H9 (cell line): Measurements from ENCODE around the gene LIN28B. TPM values are rescaled to one million over a fixed set of nuclear protein-coding genes. Genes with fewer than 3 reads are reported as not detected.
A peak's percentile ranks its signal among the peaks of the same experiment; 100 is the strongest.

Experiments used
- DNase-seq: peaks from one replicate; pipeline ENCODE4 v3.0.0-alpha.2; 2017
- H2AFZ ChIP-seq: one replicate; pipeline ENCODE4 v1.6.1; 2013; ENCODE audit warnings: mild to moderate bottlenecking, low read length, control low read depth, moderate library complexity
- H2AK5ac ChIP-seq: 2 replicates; pipeline ENCODE4 v1.6.1; 2013; ENCODE audit warnings: low read length, control low read depth, mixed read lengths; ENCODE audit not compliant: insufficient read length
- H2BK120ac ChIP-seq: one replicate; pipeline ENCODE4 v1.6.1; 2013; ENCODE audit warnings: low read depth, mild to moderate bottlenecking, low read length, control low read depth, inconsistent platforms; ENCODE audit not compliant: poor library complexity, severe bottlenecking
- H2BK12ac ChIP-seq: 2 replicates; pipeline ENCODE4 v1.6.1; 2013; ENCODE audit warnings: low read length, control low read depth, mixed read lengths, low read depth; ENCODE audit not compliant: insufficient read length
- H2BK15ac ChIP-seq: 2 replicates; pipeline ENCODE4 v1.6.1; 2013; ENCODE audit warnings: low read depth, low read length, control low read depth
- H2BK20ac ChIP-seq: one replicate; pipeline ENCODE4 v1.6.1; 2013; ENCODE audit warnings: low read depth, mild to moderate bottlenecking, low read length, control low read depth, inconsistent platforms; ENCODE audit not compliant: poor library complexity, severe bottlenecking
- H2BK5ac ChIP-seq: 2 replicates; pipeline ENCODE4 v1.6.1; 2013; ENCODE audit warnings: low read length, control low read depth, mixed read lengths; ENCODE audit not compliant: insufficient read length
- H3K14ac ChIP-seq: 2 replicates; pipeline ENCODE4 v1.6.1; 2013; ENCODE audit warnings: low read length, control low read depth; ENCODE audit not compliant: insufficient read depth
- H3K18ac ChIP-seq: 2 replicates; pipeline ENCODE4 v1.6.1; 2013; ENCODE audit warnings: low read depth, mild to moderate bottlenecking, mixed read lengths, low read length, control low read depth; ENCODE audit not compliant: insufficient read length
- H3K23ac ChIP-seq: 2 replicates; pipeline ENCODE4 v1.6.1; 2013; ENCODE audit warnings: low read length, control low read depth, mixed read lengths, low read depth; ENCODE audit not compliant: insufficient read length
- H3K23me2 ChIP-seq: 2 replicates; pipeline ENCODE4 v1.6.1; 2013; ENCODE audit warnings: low read depth, mild to moderate bottlenecking, mixed read lengths, low read length, control low read depth; ENCODE audit not compliant: insufficient read length, poor library complexity, severe bottlenecking
- H3K27ac ChIP-seq: 2 replicates; pipeline ENCODE4 v1.5.1; 2013; ENCODE audit warnings: low read length, control low read depth, mixed read lengths, low read depth; ENCODE audit not compliant: insufficient read length
- H3K27me3 ChIP-seq: 2 replicates; pipeline ENCODE4 v1.6.1; 2013; ENCODE audit warnings: low read length, control low read depth, inconsistent platforms; ENCODE audit not compliant: insufficient read depth
- H3K4ac ChIP-seq: 2 replicates; pipeline ENCODE4 v1.6.1; 2013; ENCODE audit warnings: low read depth, mild to moderate bottlenecking, control low read depth, inconsistent platforms, low read length, moderate library complexity
- H3K4me1 ChIP-seq: 2 replicates; pipeline ENCODE4 v1.6.1; 2013; ENCODE audit warnings: low read length, control low read depth, inconsistent platforms; ENCODE audit not compliant: insufficient read depth
- H3K4me2 ChIP-seq: 2 replicates; pipeline ENCODE4 v1.6.1; 2013; ENCODE audit warnings: low read length, control low read depth, mixed read lengths; ENCODE audit not compliant: insufficient read length, insufficient read depth
- H3K56ac ChIP-seq: 2 replicates; pipeline ENCODE4 v1.6.1; 2013; ENCODE audit warnings: low read depth, mild to moderate bottlenecking, mixed read lengths, low read length, control low read depth; ENCODE audit not compliant: insufficient read length
- H3K79me1 ChIP-seq: 2 replicates; pipeline ENCODE4 v1.6.1; 2013; ENCODE audit warnings: low read depth, mild to moderate bottlenecking, moderate library complexity, low read length, control low read depth, inconsistent platforms; ENCODE audit not compliant: insufficient read depth, poor library complexity, severe bottlenecking
- H3K79me2 ChIP-seq: 2 replicates; pipeline ENCODE4 v1.6.1; 2013; ENCODE audit warnings: low read length, control low read depth, inconsistent platforms; ENCODE audit not compliant: insufficient read depth
- H3K9ac ChIP-seq: 2 replicates; pipeline ENCODE4 v1.6.1; 2013; ENCODE audit warnings: low read length, control low read depth, mixed read lengths; ENCODE audit not compliant: insufficient read length; ENCODE audit errors: extremely low read depth
- H3K9me3 ChIP-seq: one replicate; pipeline ENCODE4 v1.6.1; 2013; ENCODE audit warnings: low read depth, low read length, inconsistent platforms; ENCODE audit not compliant: control insufficient read depth
- H3T11ph ChIP-seq: one replicate; pipeline ENCODE4 v1.6.1; 2013; ENCODE audit warnings: mild to moderate bottlenecking, low read length, control low read depth, inconsistent platforms
- H4K20me1 ChIP-seq: one replicate; pipeline ENCODE4 v1.6.1; 2013; ENCODE audit not compliant: control insufficient read depth, insufficient read length, insufficient read depth
- H4K5ac ChIP-seq: 2 replicates; pipeline ENCODE4 v1.6.1; 2013; ENCODE audit warnings: low read depth, mild to moderate bottlenecking, mixed read lengths, low read length, control low read depth; ENCODE audit not compliant: insufficient read length
- H4K8ac ChIP-seq: replicated peaks from 2 replicates; pipeline ENCODE4 v1.6.1; 2013; ENCODE audit warnings: low read length, control low read depth, mixed read lengths, low read depth; ENCODE audit not compliant: insufficient read length
- H4K91ac ChIP-seq: 2 replicates; pipeline ENCODE4 v1.6.1; 2013; ENCODE audit warnings: low read depth, mild to moderate bottlenecking, moderate library complexity, mixed read lengths, low read length, control low read depth; ENCODE audit not compliant: insufficient read length
- H3K27ac Mint-ChIP-seq, 3 experiments: 2 replicates in 2 of 3; 3 replicates in 1 of 3; pipeline ENCODE4 v1.8.0; 2020 to 2021; ENCODE audit warnings: mixed read lengths in 3 of 3, mild to moderate bottlenecking in 1 of 3, moderate library complexity in 1 of 3
- H3K27me3 Mint-ChIP-seq: 2 replicates; pipeline ENCODE4 v1.8.0; 2021; ENCODE audit warnings: low read depth, mild to moderate bottlenecking, moderate library complexity, mixed read lengths
- H3K36me3 Mint-ChIP-seq, 3 experiments: 2 replicates in 2 of 3; 3 replicates in 1 of 3; pipeline ENCODE4 v1.8.0; 2020 to 2021; ENCODE audit warnings: low read depth in 3 of 3, mixed read lengths in 3 of 3; ENCODE audit not compliant: insufficient read depth in 1 of 3
- H3K4me1 Mint-ChIP-seq, 2 experiments: 2 replicates each; pipeline ENCODE4 v1.8.0; 2020; ENCODE audit warnings: mixed read lengths in 2 of 2
- H3K4me3 Mint-ChIP-seq, 2 experiments: 2 replicates in 1 of 2; 3 replicates in 1 of 2; pipeline ENCODE4 v1.8.0; 2020 to 2021; ENCODE audit warnings: mild to moderate bottlenecking in 2 of 2, mixed read lengths in 2 of 2, moderate library complexity in 1 of 2
- H3K9me3 Mint-ChIP-seq, 2 experiments: 2 replicates in 1 of 2; 3 replicates in 1 of 2; pipeline ENCODE4 v1.8.0; 2020; ENCODE audit warnings: mild to moderate bottlenecking in 2 of 2, mixed read lengths in 2 of 2, moderate library complexity in 1 of 2
- CTCF ChIP-seq: fragments of 200-600 bp; sonication (generic); conservative IDR thresholded peaks from 3 replicates; pipeline ENCODE4 v1.8.0; 2021; ENCODE audit warnings: antibody characterized with exemption, mild to moderate bottlenecking
- WGBS: extraction: QIAGEN DNeasy Blood & Tissue Kit; methylation state at CpG from one replicate; pipeline ENCODE4 v1.1.7; 2013; ENCODE audit warnings: missing lambda C conversion rate, low lambda C conversion rate, mixed read lengths; ENCODE audit not compliant: insufficient read length; ENCODE audit errors: extremely low coverage; 5-methylcytosine and 5-hydroxymethylcytosine counted together
- total RNA-seq: library from RNA; stranded (reverse); gene quantifications from 2 replicates; pipeline ENCODE4 v1.2.1, GENCODE V29; 2021

The LIN28B gene
- total RNA-seq, 1 experiment from 2014 or later = 110 TPM

GRCh38 chr6:105034470-105034869 lies 77.6 kb downstream of the LIN28B start:
- no peak overlapping the region for H2BK15ac ChIP-seq
- H2BK120ac ChIP-seq = no peak overlapping the region
- WGBS = no CpG with 5 or more reads among the region's 1 CpG
- H3K56ac ChIP-seq = no peak overlapping the region
- Mint-ChIP-seq H3K9me3 (peaks cover 0 to 3% of the 10 kb centered on the region in 2 experiments; a peak in 1 of 5 replicates), H3K27ac (peak overlapping the region in 1 of 3 experiments; percentile 76; a peak in 3 of 7 replicates), H3K4me1 (peaks cover 23 to 36% of the 10 kb centered on the region in 2 experiments), H3K4me3 (no peak overlapping the region), H3K36me3 (peaks cover 4 to 16% (median 10%) of the 10 kb centered on the region in 3 experiments), H3K27me3 (no peaks in the 10 kb centered on the region)
- H4K5ac ChIP-seq = no peak overlapping the region
- H2AFZ ChIP-seq = no peak overlapping the region
- H3K79me1 ChIP-seq = no peaks in the 10 kb centered on the region
- no peak overlapping the region for H4K91ac ChIP-seq
- H3K27ac ChIP-seq = no peak overlapping the region
- H3K4ac ChIP-seq = no peak overlapping the region
- no peaks in the 10 kb centered on the region for H3K23me2 ChIP-seq
- H3K23ac ChIP-seq = no peak overlapping the region
- no peak overlapping the region for H2BK12ac ChIP-seq
- no peak overlapping the region for H3T11ph ChIP-seq
- no peak overlapping the region for H2BK20ac ChIP-seq
- no peaks in the 10 kb centered on the region for H3K79me2 ChIP-seq
- no peaks in the 10 kb centered on the region for H3K9me3 ChIP-seq
- no peak overlapping the region for H2BK5ac ChIP-seq
- H3K4me2 ChIP-seq = no peak overlapping the region
- no peak overlapping the region for H3K14ac ChIP-seq
- H4K20me1 ChIP-seq = no peaks in the 10 kb centered on the region
- H4K8ac ChIP-seq = no peak overlapping the region
- DNase-seq = no peak
- no peak overlapping the region for H2AK5ac ChIP-seq
- H3K18ac ChIP-seq = no peak overlapping the region
- H3K4me1 ChIP-seq = no peaks in the 10 kb centered on the region
- no peak for TF ChIP-seq CTCF
- H3K9ac ChIP-seq = no peak overlapping the region
- no peaks in the 10 kb centered on the region for H3K27me3 ChIP-seq
